A549 (cell line): ENCODE measurements around the gene AIF1.
"Not testable (repeated sequence)": the region's sequence is repeated elsewhere in the genome, so short reads cannot be mapped to it uniquely, and the experiment has no call there.

Experiments used
- CBX2 ChIP-seq: fragments of 200-600 bp; sonication (generic); IDR thresholded peaks from 2 replicates; pipeline ENCODE4 v1.6.1; 2016; ENCODE audit warnings: low read depth, mild to moderate bottlenecking, borderline replicate concordance
- CTCF ChIP-seq: fragments of >200 bp; sonication (Bioruptor Twin); formaldehyde crosslinking; IDR thresholded peaks from 3 replicates; pipeline ENCODE4 v1.5.1; 2016
- EP300 ChIP-seq, 2 experiments: fragments of >200 bp; sonication (Bioruptor Twin); formaldehyde crosslinking; IDR thresholded peaks; 2 replicates in 1 of 2; 3 replicates in 1 of 2; pipeline ENCODE4 v1.6.1; 2016 to 2017
- ESRRA ChIP-seq: fragments of 150-350 bp; IDR thresholded peaks from 2 replicates; pipeline ENCODE4 v1.6.1; 2014; ENCODE audit warnings: mild to moderate bottlenecking, low read length, borderline replicate concordance
- HDAC2 ChIP-seq: fragments of 200-600 bp; sonication (generic); IDR thresholded peaks from 2 replicates; pipeline ENCODE4 v1.6.1; 2016
- KDM1A ChIP-seq: fragments of 200-600 bp; sonication (generic); IDR thresholded peaks from 2 replicates; pipeline ENCODE4 v1.6.1; 2016; ENCODE audit warnings: low read depth, mild to moderate bottlenecking
- MAX ChIP-seq: IDR thresholded peaks from 2 replicates; pipeline ENCODE4 v1.6.1; 2012
- POLR2A ChIP-seq: IDR thresholded peaks from 2 replicates; pipeline ENCODE4 v1.6.1; 2012; ENCODE audit warnings: mild to moderate bottlenecking, low read length
- REST ChIP-seq: fragments of 200-600 bp; sonication (generic); IDR thresholded peaks from 2 replicates; pipeline ENCODE4 v1.6.1; 2016; ENCODE audit warnings: antibody characterized with exemption, mild to moderate bottlenecking, moderate library complexity
- RFX5 ChIP-seq: fragments of 450-650 bp; IDR thresholded peaks from 2 replicates; pipeline ENCODE4 v1.7.1; 2014; ENCODE audit warnings: antibody characterized with exemption, mild to moderate bottlenecking, moderate library complexity
- RNF2 ChIP-seq: fragments of 200-600 bp; sonication (generic); IDR thresholded peaks from 2 replicates; pipeline ENCODE4 v1.6.1; 2016; ENCODE audit warnings: low read depth, mild to moderate bottlenecking, antibody characterized with exemption, moderate library complexity, borderline replicate concordance
- USF2 ChIP-seq: fragments of 450-650 bp; IDR thresholded peaks from 2 replicates; pipeline ENCODE4 v1.6.1; 2014; ENCODE audit warnings: antibody characterized with exemption
- ZSCAN20 ChIP-seq: fragments of 250-450 bp; sonication (Bioruptor Pico); IDR thresholded peaks from 2 replicates; pipeline ENCODE4 v1.8.0; 2022; ENCODE audit warnings: mild to moderate bottlenecking, moderate library complexity
- TF ChIP-seq, protein P1 (sequence below): fragments of 150-350 bp; IDR thresholded peaks from 2 replicates; pipeline ENCODE4 v1.6.1; 2014; ENCODE audit warnings: low read depth, mild to moderate bottlenecking, low read length

- TF ChIP-seq USF2; POLR2A; HDAC2; ZSCAN20; CTCF; EP300 (IDR thresholded peaks at IDR 0.05); KDM1A; RNF2; MAX; REST; CBX2; ESRRA; RFX5: not testable (repeated sequence)
- TF ChIP-seq, protein P1, sequence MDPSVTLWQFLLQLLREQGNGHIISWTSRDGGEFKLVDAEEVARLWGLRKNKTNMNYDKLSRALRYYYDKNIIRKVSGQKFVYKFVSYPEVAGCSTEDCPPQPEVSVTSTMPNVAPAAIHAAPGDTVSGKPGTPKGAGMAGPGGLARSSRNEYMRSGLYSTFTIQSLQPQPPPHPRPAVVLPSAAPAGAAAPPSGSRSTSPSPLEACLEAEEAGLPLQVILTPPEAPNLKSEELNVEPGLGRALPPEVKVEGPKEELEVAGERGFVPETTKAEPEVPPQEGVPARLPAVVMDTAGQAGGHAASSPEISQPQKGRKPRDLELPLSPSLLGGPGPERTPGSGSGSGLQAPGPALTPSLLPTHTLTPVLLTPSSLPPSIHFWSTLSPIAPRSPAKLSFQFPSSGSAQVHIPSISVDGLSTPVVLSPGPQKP: not testable (repeated sequence)
Observed at GRCh38 chr6:31590691-31591090, 24.3 kb upstream of the AIF1 start.
